Measurements from ENCODE around the gene SPOCK3. TPM values are rescaled to one million over a fixed set of nuclear protein-coding genes. Genes with fewer than 3 reads are reported as not detected.

SPOCK3 gene
- total and polyA plus RNA-seq, 12 donors: 0.08 to 0.53 (median 0.37) TPM; not detected in 9

GRCh38 chr4:166808380-166808779, 425.9 kb downstream of the SPOCK3 start:
- Histone ChIP-seq H3K9me3 (peaks cover 0 to 5% (median 0%) of the 10 kb centered on the region in 11 donors), H3K4me3 (no peak overlapping the region), H3K4me1 (no peaks in the 10 kb centered on the region), H3K36me3 (no peaks in the 10 kb centered on the region), H3K27ac (no peak overlapping the region), H3K27me3 (no peaks in the 10 kb centered on the region)
- no peak for TF ChIP-seq CTCF (IDR thresholded peaks at IDR 0.05)
- intact Hi-C loops (cut with DNase I): no loop called here
- ATAC-seq (no peak), DNase-seq (no peak)

GRCh38 chr4:166802346-166802745, 431.9 kb downstream of the SPOCK3 start:
- Histone ChIP-seq H3K27ac (no peak overlapping the region), H3K27me3 (no peaks in the 10 kb centered on the region), H3K4me3 (no peak overlapping the region), H3K4me1 (no peaks in the 10 kb centered on the region), H3K36me3 (no peaks in the 10 kb centered on the region), H3K9me3 (no peaks in the 10 kb centered on the region)
- ATAC-seq (no peak), DNase-seq (no peak)
- WGBS, 2 donors: 73 to 81% methylated on average over 4 of the region's 4 CpGs
- no peak for TF ChIP-seq CTCF (IDR thresholded peaks at IDR 0.05)
- intact Hi-C loops (cut with DNase I): no loop called here

GRCh38 chr4:166798126-166798525, 436.2 kb downstream of the SPOCK3 start:
- intact Hi-C loops (cut with DNase I): no loop called here
- DNase-seq (no peak), ATAC-seq (no peak)
- Histone ChIP-seq H3K9me3 (no peaks in the 10 kb centered on the region), H3K4me1 (no peaks in the 10 kb centered on the region), H3K27ac (no peak overlapping the region), H3K4me3 (no peak overlapping the region), H3K36me3 (no peaks in the 10 kb centered on the region), H3K27me3 (no peaks in the 10 kb centered on the region)
- no peak for TF ChIP-seq CTCF (IDR thresholded peaks at IDR 0.05)
- 64 to 70% methylated on average over 3 of the region's 3 CpGs for WGBS, 2 donors

- ATAC-seq: no peak
- no peaks in the 10 kb centered on the region for H3K27me3 ChIP-seq
- no peak overlapping the region for H3K27ac ChIP-seq
- intact Hi-C loops (cut with DNase I): no loop called here
- no peaks in the 10 kb centered on the region for H3K4me1 ChIP-seq
- H3K4me3 ChIP-seq: no peak overlapping the region
- no peaks in the 10 kb centered on the region for H3K9me3 ChIP-seq
- TF ChIP-seq CTCF (IDR thresholded peaks at IDR 0.05): no peak
- no peak for DNase-seq
- no peaks in the 10 kb centered on the region for H3K36me3 ChIP-seq
These were observed 456.5 kb downstream of the SPOCK3 start for GRCh38 chr4:166777760-166778159.

GRCh38 chr4:166763018-166763417, 471.3 kb downstream of the SPOCK3 start:
- no peaks in the 10 kb centered on the region for H3K4me1 ChIP-seq

More at GRCh38 chr4:166763018-166763417, 471.3 kb downstream of the SPOCK3 start:
- ATAC-seq (no peak), DNase-seq (no peak)
- intact Hi-C loops (cut with DNase I): no loop called here
- Histone ChIP-seq H3K4me3 (no peak overlapping the region), H3K9me3 (peaks cover 0 to 38% (median 3%) of the 10 kb centered on the region in 11 donors), H3K27me3 (no peaks in the 10 kb centered on the region), H3K27ac (no peak overlapping the region), H3K36me3 (no peaks in the 10 kb centered on the region)
- no peak for TF ChIP-seq CTCF (IDR thresholded peaks at IDR 0.05)
